ENCODE measurements around the gene PNMA8A.

Gene PNMA8A

DNA sequence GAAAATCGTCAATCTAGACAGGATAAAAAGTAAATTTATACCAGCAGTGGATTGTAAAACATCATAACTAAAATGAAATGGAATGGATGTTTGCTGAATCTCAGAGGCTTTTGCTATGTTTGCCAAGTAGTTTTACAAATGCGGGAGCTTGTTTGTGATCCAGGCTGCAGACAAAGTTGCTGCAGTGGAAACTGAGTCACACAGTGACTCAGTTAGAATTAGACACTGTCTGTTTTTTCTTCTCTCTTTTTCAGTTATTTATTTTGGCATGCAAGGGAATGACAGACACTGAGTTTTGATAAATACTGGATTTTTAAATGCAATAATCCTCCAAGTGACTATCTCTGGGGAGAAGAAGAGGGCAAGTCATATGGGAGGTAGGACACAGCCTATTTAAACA is 4.6 kb upstream of the PNMA8A start:
- no peak for FAIRE-seq
- TF ChIP-seq, protein P1, sequence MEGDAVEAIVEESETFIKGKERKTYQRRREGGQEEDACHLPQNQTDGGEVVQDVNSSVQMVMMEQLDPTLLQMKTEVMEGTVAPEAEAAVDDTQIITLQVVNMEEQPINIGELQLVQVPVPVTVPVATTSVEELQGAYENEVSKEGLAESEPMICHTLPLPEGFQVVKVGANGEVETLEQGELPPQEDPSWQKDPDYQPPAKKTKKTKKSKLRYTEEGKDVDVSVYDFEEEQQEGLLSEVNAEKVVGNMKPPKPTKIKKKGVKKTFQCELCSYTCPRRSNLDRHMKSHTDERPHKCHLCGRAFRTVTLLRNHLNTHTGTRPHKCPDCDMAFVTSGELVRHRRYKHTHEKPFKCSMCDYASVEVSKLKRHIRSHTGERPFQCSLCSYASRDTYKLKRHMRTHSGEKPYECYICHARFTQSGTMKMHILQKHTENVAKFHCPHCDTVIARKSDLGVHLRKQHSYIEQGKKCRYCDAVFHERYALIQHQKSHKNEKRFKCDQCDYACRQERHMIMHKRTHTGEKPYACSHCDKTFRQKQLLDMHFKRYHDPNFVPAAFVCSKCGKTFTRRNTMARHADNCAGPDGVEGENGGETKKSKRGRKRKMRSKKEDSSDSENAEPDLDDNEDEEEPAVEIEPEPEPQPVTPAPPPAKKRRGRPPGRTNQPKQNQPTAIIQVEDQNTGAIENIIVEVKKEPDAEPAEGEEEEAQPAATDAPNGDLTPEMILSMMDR (IDR thresholded peaks at IDR 0.05; ENCODE audit: insufficient read depth, missing control alignments), result no peak
- DNase-seq (ENCODE audit: insufficient read length, low spot score), result no peak

GRCh38 chr19:46474211-46474610 is 2.8 kb upstream of the PNMA8A start:
- TF ChIP-seq, protein P1 (IDR thresholded peaks at IDR 0.05; ENCODE audit: insufficient read depth, missing control alignments), result no peak
- FAIRE-seq, result no peak

DNA sequence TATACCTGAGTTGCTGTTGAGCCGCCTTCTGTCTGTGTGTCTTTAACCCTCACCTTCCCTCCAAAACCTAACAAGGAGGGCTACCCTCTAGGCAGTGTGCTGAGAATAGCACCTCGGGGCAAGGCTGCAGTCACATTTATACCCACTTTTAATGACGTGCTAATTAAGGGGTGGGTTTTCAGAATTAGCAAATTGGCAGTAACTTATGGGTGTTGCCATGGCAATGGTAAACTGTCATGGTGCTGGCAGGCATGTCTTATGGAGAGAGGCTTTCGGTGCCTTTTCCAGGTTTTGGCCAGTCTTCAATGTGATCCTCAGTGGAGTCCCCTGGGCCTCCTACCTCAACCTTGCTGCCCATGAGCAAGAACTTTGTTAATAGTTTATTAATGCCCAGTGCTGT is 1.2 kb upstream of the PNMA8A start:
- TF ChIP-seq, protein P1 (IDR thresholded peaks at IDR 0.05; ENCODE audit: insufficient read depth, missing control alignments), result no peak
- no peak for FAIRE-seq
- DNase-seq (ENCODE audit: insufficient read length, low spot score), result no peak

More at GRCh38 chr19:46474211-46474610, 2.8 kb upstream of the PNMA8A start:
- DNase-seq (ENCODE audit: insufficient read length, low spot score), result no peak

DNA sequence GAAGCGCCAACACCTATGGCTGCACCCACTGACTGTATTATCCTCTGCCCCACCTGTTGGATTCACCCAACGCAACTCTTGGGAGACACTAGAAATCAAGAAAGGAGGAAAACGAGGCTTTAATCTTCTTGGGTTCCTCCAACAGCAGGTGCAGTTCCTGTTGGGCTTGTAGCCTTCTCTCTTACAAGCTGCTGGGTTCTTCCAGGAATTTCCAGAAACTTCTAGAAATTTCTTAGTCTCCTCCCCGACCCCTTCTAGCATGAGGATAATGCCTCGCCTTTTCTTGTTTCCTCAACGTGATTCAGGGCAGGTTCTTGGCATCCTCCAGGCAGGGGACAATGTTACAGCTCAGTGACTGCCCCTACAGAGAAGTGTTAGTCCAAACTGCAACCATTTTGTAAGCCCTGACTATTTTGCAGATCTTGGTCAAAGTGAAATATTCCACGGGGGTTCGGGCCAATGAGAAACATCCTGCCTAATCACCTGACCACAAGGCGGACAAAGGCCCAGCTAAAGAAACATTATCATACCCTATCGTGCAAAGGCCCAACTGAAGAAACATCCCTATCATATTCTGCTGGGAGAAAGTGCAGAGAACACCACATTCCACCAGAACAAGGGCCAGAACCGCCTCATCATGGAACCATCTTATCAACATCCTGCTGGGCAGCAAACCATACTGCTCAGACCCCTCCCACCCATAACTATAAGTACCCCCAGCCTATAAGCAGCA is 614 bp upstream of the PNMA8A start:
- FAIRE-seq, result no peak

GRCh38 chr19:46470376-46470775 is 987 bp downstream of the PNMA8A start:
- TF ChIP-seq, protein P1 (IDR thresholded peaks at IDR 0.05; ENCODE audit: insufficient read depth, missing control alignments), result no peak
- FAIRE-seq (no peak), DNase-seq (ENCODE audit: insufficient read length, low spot score) (no peak)

More for the DNA sequence above, 614 bp upstream of the PNMA8A start:
- TF ChIP-seq, protein P1 (IDR thresholded peaks at IDR 0.05; ENCODE audit: insufficient read depth, missing control alignments), result no peak
- DNase-seq (ENCODE audit: insufficient read length, low spot score), result no peak

GRCh38 chr19:46469541-46470185 is 1.7 kb downstream of the PNMA8A start:
- FAIRE-seq, result no peak
- no peak for DNase-seq (ENCODE audit: insufficient read length, low spot score)
- TF ChIP-seq, protein P1 (IDR thresholded peaks at IDR 0.05; ENCODE audit: insufficient read depth, missing control alignments), result no peak

Data from D721Med (cell line).